Keratinocyte (primary cell): Measurements from ENCODE around the gene RBM44.

Experiments used
- EZH2 ChIP-seq: IDR thresholded peaks from one replicate; pipeline ENCODE4 v1.6.1; 2012; ENCODE audit warnings: inconsistent platforms, mild to moderate bottlenecking, low read length, moderate library complexity
- TF ChIP-seq, protein P1 (sequence below), 3 experiments: IDR thresholded peaks in 1 of 3; conservative IDR thresholded peaks in 1 of 3; optimal IDR thresholded peaks in 1 of 3; 2 replicates in 2 of 3; 3 replicates in 1 of 3; pipeline versions ENCODE3 to v1.5.1; 2011; ENCODE audit warnings: low read length in 3 of 3, mild to moderate bottlenecking in 3 of 3, moderate library complexity in 2 of 3, control low read depth in 1 of 3, inconsistent platforms in 1 of 3; ENCODE audit not compliant: insufficient read depth in 2 of 3; ENCODE audit errors: extremely low read depth in 1 of 3

DNA sequence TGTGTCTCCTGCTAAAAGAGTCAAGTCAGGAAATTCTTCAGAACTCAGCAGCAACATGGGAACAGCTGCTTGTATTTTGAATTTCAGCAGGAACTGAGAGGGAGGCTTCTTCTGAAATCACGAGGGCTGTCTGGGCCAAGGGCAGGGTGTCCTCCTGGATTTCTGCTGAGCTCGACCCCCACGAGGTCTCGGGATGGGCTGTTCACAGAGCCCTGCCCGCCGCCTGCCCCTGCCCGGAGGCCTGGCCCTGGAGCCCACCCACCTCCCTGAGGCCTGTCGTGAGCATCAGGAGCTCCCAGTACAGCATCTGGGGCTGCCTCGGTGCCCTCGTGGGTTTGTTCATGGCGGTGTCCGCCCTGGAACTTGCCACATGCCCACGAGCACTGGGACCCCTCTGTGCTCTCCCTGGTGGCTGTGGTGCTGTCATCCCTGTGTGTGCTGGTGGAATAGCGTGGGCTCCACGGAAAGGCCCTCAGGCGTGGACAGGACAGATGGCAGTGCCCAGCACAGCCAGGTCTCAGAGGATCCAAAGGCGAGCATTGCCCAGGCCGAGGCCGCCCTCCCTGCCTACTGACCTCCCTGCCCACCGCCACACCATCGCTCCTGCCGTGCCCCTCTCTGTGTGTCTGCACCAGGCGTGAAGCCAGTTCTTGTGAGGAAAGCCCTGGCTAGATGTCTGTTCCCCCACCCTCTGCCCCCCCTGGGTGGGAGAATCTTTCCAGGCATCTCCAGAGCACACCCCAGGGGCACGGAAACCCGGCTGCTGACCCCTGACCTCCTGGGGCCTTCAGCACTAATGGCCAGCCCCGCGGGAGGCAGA lies 86.7 kb downstream of the RBM44 start:
- TF ChIP-seq, protein P1, sequence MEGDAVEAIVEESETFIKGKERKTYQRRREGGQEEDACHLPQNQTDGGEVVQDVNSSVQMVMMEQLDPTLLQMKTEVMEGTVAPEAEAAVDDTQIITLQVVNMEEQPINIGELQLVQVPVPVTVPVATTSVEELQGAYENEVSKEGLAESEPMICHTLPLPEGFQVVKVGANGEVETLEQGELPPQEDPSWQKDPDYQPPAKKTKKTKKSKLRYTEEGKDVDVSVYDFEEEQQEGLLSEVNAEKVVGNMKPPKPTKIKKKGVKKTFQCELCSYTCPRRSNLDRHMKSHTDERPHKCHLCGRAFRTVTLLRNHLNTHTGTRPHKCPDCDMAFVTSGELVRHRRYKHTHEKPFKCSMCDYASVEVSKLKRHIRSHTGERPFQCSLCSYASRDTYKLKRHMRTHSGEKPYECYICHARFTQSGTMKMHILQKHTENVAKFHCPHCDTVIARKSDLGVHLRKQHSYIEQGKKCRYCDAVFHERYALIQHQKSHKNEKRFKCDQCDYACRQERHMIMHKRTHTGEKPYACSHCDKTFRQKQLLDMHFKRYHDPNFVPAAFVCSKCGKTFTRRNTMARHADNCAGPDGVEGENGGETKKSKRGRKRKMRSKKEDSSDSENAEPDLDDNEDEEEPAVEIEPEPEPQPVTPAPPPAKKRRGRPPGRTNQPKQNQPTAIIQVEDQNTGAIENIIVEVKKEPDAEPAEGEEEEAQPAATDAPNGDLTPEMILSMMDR (optimal IDR thresholded peaks at IDR 0.05 in 1 of 3, IDR thresholded peaks at IDR 0.05 in 1 of 3, conservative IDR thresholded peaks at IDR 0.05 in 1 of 3; ENCODE audit: extremely low read depth in 1 of 3, insufficient read depth in 2 of 3, low read length in 3 of 3): no peak
- no peak for TF ChIP-seq EZH2
